ENCODE results near the gene UFC1. TPM values are rescaled to one million over a fixed set of nuclear protein-coding genes. Genes with fewer than 3 reads are reported as not detected.

UFC1 gene
- total and polyA plus RNA-seq, 2 of the 13 experiments (the other 11 are each of a cell fraction or from before 2014, with no cell fraction given), result 72.8 to 85.2 TPM

DNA sequence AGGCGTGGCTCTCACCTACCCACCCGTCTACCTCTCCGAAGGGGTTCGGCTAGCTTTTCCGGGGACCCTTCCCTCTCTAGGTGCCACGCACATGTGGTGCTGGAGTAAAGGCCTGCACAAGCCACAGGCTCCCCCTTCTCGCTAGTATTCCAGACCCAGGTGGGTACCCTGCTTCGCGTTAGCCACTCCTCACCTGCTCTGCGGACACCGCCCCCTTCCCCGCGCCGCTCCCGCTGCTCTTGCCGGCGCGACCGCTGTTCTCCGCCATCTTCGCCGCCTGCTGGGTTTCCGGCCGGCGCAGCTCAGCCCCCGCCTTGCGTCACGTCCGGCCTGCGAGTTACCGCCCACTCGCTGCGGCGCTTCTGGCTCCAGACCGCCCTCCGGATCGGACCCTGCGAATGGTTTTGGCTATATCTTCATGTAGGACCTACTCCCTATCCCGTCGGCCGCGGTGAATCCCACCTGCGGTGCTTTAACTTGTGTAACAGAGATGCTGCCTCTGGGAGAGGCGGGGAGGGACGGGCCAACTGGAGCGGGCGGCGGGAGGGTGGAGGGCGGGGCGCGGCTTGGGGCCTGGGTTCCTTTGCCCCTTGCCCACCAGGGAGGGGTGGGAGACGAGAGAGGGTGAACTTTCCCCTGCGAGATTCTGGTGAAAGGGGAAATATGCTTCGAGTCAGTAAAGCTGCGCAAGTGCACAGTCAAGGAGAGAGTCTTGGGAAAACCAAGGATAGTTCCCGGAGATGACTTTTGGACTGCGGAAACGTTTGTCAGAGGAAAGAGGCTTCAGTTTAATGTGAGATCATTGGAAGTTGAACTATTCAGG, 35.8 kb upstream of the UFC1 start, which contains the start of the genes NIT1 and PFDN2 (continued):
- TF ChIP-seq TIGD3 (CRISPR knock-in tag; IDR thresholded peaks at IDR 0.05; ENCODE audit: borderline replicate concordance), result no peak; the same call in 1 of the 2 replicates
- TF ChIP-seq ZNF703 (CRISPR knock-in tag; IDR thresholded peaks at IDR 0.05; ENCODE audit: borderline replicate concordance), result no peak
- no peak for TF ChIP-seq ATF6 (CRISPR knock-in tag; conservative IDR thresholded peaks at IDR 0.05)
- TF ChIP-seq CCDC6 (CRISPR knock-in tag; IDR thresholded peaks at IDR 0.05), result no peak
- TF ChIP-seq ZFX (CRISPR knock-in tag; IDR thresholded peaks at IDR 0.05; ENCODE audit: low read depth), result peak; percentile 79
- TF ChIP-seq ZBTB3 (CRISPR knock-in tag; IDR thresholded peaks at IDR 0.05; ENCODE audit: borderline replicate concordance, low read depth), result no peak
- TF ChIP-seq NFYB (CRISPR knock-in tag; IDR thresholded peaks at IDR 0.05), result no peak
- TF ChIP-seq, protein P1, sequence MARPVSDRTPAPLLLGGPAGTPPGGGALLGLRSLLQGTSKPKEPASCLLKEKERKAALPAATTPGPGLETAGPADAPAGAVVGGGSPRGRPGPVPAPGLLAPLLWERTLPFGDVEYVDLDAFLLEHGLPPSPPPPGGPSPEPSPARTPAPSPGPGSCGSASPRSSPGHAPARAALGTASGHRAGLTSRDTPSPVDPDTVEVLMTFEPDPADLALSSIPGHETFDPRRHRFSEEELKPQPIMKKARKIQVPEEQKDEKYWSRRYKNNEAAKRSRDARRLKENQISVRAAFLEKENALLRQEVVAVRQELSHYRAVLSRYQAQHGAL (CRISPR knock-in tag; IDR thresholded peaks at IDR 0.05; ENCODE audit: not compliant biosample characterization), result peak; percentile 36
- TF ChIP-seq ZNF317 (CRISPR knock-in tag; IDR thresholded peaks at IDR 0.05), result peak; percentile 56; the same call in 1 of the 2 replicates
- no peak for TF ChIP-seq JUND (CRISPR knock-in tag; IDR thresholded peaks at IDR 0.05)
- 0 out of 2 replicates have a peak, but pooled peaks have one; percentile 31 for TF ChIP-seq PREB (CRISPR knock-in tag; IDR thresholded peaks at IDR 0.05)
- no peak for TF ChIP-seq ZNF20 (CRISPR knock-in tag; IDR thresholded peaks at IDR 0.05)
- no peak for TF ChIP-seq SMAD3 (CRISPR knock-in tag; IDR thresholded peaks at IDR 0.05)
- TF ChIP-seq NFATC3 (CRISPR knock-in tag; IDR thresholded peaks at IDR 0.05), result no peak
- TF ChIP-seq TFDP1 (CRISPR knock-in tag; IDR thresholded peaks at IDR 0.05; ENCODE audit: borderline replicate concordance), result peak; percentile 38; the same call in 1 of the 2 replicates
- TF ChIP-seq HNRNPLL (IDR thresholded peaks at IDR 0.05; ENCODE audit: low read depth, low read length, poor library complexity, severe bottlenecking), result peak; percentile 90
- peak; percentile 42; the same call in 1 of the 2 replicates for TF ChIP-seq CBX5 (CRISPR knock-in tag; IDR thresholded peaks at IDR 0.05; ENCODE audit: borderline replicate concordance)
- peak; percentile 90; the same call in 1 of the 2 replicates for TF ChIP-seq THAP9 (CRISPR knock-in tag; IDR thresholded peaks at IDR 0.05; ENCODE audit: borderline replicate concordance)

Data from HepG2 (cell line).